HuH-7.5 (cell line): ENCODE measurements around the gene ITIH1.
A peak's percentile ranks its signal among the peaks of the same experiment; 100 is the strongest.

Experiments used
- DNase-seq: peaks from one replicate; pipeline ENCODE4 v3.0.0; 2011; ENCODE audit warnings: low spot score

The ITIH1 gene

DNA sequence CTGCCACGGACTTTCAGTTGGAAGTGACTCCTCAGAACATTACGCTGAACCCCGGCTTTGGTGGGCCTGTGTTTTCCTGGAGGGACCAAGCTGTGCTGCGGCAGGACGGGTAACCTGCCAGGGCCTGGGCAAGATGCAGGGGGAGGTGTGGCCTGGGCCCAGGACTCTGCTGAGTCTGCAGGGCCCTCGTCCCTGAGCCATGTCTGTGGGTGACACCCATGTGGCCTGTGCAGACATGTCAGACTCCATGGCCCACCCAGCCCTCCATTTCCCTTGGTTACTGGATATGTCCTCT is 12.3 kb downstream of the ITIH1 start:
- no peak for DNase-seq

DNA sequence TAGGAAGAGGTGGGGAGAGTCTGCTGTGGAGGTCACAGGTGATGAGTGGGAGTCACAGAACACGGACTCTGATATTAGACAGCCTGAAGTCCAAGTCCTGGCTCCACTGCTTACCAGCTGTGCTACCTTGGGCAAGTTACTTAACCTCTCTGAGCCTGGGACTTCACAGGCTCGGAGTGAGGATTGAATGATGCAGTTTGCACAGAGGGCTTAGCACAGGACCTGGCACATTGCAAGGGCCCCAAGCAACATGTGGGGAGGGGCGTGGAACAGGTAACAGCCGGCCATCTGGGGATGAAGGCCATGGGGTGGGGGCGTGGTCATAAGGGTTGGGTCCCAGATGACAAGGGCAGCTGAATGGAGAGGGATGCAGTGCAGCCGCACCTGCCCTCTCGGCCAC is 12.9 kb downstream of the ITIH1 start:
- no peak for DNase-seq

DNA sequence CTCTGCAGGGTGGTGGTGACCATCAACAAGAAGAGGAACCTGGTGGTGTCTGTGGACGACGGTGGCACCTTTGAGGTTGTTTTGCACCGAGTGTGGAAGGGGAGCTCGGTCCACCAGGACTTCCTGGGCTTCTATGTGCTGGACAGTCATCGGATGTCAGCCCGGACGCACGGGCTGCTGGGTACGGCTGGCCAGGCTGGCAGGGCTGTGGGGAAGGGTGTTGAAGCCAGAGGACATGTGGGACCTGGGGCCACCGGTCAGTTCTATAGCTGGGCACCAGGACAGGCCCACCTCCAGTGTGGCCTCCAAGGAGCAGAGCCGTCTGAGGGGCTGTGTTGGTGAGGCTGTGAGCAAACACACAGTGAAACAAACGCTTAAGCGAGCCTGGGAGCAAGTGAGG is 13.3 kb downstream of the ITIH1 start:
- no peak for DNase-seq

DNA sequence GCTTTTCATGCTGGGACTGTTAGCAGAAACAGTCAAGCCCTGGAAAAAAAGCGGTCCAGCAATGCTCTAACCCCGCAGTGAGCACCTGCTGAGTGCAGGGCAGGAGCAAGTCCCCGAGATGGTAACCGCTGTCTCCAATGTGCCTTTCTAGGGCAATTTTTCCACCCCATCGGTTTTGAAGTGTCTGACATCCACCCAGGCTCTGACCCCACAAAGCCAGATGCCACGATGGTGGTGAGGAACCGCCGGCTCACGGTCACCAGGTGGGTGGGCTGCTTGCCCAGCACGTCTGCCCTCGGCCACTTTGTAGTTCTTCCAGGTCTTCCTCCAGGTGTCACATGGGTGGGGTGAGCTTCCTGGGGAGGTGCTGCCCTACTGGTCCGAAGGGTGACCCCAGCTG is 14.0 kb downstream of the ITIH1 start:
- DNase-seq = no peak

DNA sequence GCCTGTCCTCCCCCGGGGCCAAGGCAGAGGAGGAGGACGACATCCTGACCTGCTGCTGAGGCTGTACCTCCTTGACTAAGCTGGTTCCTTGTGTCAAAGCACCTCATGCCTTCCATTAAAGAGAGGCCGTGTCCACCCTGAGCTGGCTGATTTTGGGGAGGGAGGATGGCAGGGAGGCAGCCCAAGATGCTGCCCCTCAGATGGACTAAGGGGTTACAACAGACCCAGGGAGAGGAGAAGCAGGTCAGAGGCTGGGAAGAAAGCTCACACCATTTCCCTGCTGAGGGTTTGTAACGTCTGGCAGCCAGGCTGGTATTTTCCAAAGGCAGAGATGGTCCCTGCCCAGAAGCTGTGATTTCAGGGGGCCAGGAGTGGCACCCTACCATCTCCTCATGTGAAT is 14.5 kb downstream of the ITIH1 start:
- no peak for DNase-seq

DNA sequence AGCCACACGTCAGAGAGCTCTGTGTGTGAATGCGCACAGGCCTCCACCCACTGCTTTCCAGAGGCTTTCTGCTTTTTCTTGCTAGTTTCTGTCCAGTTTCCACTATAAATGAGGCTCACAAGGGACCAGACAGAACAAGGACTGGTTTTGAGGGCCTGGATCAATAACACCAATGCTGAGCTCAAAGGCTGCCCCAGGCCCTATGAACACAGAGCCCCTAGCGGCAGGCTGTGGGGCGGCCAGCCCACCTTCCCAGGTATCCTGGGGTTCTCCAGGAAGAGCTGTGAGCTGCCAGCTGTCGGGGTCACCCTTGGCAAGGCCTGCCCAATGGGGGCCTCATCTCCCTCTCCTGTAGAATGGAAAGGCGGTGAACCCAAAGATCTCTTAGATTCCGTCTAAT is 15.0 kb downstream of the ITIH1 start:
- DNase-seq = no peak

DNA sequence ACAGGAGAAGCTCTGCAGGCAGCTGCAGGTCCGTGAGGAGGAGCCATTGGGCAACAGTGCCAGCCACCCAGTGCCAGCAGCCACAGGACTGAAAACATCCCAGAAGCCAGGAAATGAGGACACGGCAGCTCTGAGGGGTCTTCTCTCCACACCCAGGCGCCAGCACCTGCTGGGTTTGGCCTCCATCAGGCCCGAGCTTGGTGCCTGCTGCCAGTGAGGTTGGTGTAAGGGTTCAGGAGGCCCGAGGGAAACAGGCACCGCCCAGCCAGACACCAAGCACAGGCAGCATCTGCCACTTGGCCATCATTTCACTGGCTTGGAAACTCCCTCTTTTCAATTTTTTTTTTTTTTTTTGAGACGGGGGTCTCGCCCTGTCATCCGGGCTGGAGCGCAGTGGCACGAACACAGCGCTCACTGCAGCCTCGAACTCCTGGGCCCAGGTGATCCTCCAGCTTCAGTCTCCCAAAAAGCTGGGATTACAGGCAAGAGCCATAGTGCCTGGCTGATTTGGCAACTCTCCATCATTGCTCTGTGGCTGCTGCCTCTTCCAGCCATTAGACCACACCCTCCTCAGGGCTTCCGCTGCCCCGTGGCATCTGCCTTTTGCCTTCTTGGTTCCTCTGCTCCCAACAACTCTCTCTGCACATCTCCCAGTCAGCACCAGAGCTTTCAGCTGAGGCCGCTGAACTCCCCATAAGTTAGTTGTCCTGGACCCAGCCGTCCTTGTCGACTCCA is 15.7 kb downstream of the ITIH1 start:
- no peak for DNase-seq

DNA sequence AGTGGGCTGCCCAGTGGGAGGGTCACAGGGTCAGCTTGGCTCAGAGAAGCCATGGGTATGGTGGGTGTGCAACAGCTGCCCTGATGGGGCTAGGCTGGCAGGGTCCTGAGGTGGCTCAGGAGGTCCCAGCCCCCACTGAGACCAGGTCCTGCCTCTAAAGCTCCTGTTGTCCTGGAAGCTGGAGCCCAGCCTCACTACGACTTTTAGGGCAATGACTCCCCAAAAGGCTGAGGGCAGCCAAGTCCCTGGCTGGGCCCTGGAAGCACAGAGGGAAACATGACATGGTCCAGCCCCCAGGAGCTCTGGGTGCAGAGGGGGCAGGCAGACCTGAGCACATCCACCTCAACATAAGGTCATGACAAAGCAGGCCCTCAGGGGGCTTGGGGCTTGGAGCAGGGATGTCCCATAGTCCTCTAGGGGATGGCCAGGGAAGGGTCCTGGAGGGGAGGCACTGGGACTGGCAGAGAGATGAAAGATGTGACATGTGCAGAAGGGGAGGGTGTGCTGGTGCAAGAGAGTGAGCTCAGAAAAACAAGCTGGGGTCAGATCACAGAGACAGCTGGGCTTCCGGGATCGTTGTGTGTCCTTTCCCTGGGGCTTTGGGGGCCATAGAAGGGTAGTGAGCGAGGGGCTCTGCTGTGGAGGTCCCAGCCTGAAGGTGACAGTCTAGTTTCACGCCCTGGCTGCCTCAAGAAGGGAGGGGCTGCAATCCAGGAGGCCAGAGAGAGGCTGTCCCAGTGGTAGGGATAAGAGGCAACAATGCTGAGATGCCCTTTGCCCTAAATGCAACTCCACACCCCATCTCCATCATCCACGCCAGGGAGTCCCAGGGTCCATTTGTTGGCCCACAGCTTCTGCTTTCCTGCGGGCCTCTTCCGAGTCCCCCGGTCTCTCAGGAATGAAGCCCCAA is 16.6 kb downstream of the ITIH1 start:
- no peak for DNase-seq

DNA sequence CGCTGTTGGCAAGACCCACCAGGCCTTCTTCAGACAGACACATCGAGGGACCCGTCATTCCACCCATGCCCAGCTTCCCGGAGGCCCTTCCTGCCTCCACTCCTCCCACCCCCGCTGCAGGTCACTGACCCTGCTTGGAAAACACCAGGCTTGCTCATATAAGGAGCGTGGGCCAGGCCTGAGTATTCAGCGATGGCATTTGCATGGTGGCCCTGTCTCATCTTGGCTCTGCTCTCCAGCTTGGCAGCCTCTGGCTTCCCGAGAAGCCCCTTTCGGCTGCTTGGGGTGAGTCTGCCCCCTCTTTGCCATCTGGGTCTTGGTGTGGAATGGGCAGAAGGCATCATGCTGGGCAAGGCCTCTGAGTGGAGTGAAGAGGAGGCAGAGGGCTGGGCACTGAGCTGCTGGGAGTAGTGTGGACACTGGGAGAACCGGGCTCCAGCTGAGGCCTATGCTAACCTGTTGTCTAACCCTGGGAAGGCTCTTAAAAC is 17.3 kb downstream of the ITIH1 start, which contains the start of gene ITIH3:
Gene ITIH3 (plus strand): TSS at position 185 of the 488 bp plus-strand sequence. CDS start 8 bp downstream, at position 193.
- no peak for DNase-seq

DNA sequence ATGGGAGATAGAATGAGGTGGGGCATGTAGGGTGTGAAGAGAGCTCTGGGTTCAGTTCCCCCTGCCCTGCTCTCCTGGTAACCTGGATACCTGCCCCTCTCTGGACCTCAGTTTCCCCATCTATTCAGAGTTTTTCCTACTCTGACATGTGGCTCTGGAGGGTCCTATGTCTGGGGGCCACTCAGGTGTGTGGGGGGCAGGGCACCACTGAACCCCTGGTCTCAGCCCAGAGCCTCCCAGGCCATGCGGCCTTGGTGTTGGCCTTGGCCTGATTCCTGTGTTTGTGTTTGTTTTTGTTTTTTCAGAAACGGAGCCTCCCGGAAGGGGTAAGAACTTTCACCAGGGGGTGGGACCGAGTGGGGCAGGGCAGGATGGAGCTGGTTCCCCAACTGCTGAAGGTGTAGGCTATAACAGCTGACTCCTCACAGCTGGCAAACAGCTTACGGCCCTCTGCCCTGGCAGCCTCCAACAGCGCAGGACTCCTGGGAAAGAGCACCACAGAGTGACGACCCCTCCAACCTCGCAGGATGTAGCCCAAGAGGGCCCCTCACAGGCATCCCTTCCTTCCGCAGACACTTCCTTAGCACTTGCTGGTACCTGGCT is 18.0 kb downstream of the ITIH1 start:
- DNase-seq = no peak

DNA sequence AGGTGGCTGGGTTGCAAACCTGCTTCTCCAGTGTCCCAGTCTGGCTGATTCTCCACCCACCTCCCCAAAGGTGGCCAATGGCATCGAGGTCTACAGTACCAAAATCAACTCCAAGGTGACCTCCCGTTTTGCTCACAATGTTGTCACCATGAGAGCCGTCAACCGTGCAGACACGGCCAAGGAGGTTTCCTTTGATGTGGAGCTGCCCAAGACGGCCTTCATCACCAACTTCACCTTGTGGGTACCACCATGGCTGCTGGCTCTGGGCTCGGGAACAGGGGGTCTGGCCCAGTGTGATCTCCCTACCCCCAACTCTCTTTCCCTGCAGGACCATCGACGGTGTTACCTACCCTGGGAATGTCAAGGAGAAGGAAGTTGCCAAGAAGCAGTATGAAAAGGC is 19.0 kb downstream of the ITIH1 start:
- no peak for DNase-seq

DNA sequence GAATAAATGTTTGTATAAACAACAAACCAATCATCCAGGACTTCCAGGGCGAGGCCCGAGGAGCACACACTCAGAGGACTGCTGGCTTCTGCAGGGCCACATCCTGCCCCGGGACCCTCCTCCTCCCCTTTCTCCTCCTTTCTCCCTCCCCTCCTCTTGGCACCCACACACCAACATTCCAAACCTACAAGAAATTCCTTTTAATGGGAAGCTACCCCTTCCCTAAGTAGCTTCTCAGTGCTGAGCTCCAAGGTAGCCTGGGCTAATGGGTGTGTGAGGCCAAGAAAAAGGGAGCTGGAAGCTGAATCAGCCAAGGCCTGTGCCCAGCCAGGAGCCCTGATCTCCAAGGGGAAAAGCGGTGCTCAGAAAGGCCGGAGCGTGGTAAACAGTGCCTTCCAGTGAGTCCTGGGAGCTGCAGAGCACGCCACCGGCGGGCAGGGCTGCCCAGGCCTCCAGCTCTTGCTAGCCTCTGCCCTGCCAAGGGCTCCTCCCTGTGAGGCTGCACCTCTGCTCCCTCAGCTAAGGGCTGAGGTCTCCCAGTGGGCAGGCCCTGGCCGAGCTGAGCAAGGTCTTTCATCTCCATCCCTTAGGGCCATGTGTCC is 21.1 kb downstream of the ITIH1 start:
- no peak for DNase-seq

DNA sequence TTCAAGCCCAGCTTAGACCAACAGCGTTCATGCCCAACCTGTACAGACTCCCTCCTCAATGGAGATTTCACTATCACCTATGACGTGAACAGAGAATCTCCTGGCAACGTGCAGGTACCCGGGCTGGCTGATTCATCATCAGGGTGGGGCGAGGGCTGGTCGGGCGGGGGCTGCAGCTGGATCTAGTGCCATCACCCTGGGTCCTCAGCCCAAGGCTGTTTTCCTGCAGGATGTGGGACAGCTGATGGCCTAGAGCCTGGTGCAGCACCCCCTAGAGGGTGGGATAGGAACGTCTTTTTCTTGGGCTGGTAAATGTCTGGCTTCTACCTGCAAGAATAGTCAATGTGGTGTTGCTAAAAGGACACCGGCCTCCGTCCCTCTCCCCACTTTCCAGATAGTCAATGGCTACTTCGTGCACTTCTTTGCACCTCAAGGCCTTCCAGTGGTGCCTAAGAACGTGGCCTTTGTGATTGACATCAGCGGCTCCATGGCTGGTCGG is 21.6 kb downstream of the ITIH1 start:
- peak; percentile 55 for DNase-seq

DNA sequence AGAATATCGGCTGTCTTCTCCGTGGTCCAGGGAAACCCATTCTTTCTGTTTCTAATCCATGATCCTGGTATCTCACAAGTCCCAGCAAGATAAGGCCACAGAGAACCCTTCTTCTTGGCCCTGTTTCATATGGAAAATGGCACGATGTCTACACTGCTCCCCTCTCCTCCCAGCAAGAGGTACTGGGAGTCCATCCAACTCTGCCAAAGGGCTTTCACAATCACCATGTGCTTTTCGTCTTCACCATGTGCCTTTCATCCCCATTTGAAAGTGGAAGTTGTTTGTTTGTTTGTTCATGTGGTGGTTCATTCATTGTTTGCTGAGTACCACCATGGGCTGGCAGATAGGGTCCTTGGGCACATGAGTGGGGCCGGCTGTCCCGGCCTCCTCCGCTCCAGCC is 22.7 kb downstream of the ITIH1 start:
- no peak for DNase-seq

DNA sequence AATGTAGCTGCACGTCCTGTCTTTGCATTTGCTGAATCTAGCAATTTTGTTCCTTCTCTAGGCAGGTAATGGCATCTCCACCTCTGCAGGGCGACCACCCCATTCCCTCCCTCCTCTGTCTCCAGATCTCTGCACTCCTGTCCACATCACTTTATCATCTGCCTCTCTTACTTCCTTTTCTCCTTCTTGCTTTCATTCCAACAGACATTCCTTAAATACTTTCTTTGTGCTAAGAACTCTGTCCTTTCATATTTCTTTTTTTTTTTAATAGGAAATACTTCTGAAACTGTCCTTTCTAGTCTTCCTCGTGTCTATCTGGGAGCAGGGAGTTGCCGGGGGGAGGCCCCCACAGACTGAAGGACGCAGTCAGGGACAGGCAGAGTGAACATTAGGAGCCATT is 24.4 kb downstream of the ITIH1 start:
- DNase-seq = no peak

DNA sequence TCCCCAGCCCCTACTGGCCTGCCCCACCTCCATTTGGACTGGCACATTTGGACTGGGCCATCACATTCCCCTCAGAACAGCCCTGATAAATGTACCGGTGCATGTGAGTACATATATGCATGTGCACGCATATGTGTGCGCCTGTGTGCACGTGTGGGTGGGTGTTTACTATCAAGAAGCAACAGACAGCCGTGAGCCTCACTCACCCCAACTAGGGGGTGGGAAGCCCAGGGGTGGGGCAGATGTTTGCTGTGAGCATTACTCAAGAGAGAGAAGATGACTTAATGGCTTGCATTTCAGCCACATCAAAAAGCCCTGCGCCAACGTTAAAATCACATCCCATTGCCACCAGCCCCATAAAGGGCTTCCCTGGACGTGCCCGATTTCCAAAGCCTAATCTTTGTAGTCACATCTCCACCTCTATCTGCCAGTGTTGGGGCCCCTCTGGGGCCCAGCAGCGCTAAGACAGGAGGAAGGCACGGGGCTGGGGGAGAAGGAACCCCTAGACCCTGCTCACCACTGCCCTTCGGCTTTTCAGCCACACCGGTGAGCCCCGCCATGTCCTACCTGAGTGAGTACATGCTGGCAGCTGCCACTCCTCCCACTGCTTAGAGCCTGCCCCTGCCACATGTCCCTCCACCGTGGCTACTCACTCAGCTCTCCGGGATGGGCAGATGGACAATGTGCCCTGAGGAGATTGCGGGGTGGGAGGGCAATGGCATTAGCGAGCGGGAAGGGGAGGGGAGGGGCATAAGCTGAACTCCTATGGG is 28.1 kb downstream of the ITIH1 start:
- DNase-seq = no peak

DNA sequence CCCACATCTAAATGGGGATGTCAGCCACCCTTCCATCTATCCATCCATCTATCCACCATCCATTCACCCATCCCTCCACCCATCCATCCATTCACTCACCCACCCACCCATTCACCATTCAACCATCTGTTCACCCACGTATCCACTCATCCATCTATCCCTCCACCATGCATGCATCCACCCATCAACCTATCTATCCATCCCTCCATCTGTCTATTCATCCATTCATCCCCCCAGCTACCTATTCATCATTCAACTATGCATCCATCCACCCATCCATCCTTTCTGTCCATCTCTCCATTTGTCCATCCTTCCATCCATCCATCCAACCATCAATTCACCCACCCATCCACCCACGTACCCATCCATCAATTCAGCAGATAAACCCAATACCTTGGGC is 31.8 kb downstream of the ITIH1 start:
- no peak for DNase-seq

DNA sequence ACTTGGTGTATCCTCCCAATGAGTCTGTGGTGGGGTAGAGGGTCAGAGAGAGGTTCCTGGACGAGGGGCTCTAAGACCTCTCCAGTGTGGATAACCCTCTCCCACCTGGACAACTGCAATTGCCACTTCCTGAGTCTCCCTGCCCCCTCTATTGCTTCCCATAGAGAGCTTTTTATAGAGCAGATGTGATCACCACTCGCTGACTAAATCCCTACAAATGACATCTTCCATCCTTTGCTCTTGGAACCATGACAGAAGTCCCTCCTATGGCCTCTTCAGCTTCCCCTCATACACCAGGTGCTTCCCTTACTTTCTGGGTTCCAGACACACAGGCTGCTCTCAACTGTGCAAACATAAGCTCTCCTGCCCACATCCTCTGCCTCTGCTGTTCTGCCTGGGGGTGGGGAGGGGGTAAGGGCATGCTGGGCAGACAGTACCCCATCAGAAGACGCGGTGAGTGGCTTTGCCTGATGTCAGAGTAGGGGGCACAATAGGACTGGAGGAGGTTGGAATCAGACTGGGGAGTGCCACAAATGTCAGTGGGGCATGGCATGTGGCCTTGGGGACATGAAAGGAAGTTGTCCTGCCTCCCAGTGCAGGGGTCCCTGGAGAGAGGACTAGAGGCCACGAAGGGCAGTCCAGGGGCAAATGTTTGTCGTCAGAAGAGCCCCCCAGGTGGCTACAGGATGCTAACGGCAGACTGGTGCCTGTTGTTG is 32.4 kb downstream of the ITIH1 start:
- no peak for DNase-seq

DNA sequence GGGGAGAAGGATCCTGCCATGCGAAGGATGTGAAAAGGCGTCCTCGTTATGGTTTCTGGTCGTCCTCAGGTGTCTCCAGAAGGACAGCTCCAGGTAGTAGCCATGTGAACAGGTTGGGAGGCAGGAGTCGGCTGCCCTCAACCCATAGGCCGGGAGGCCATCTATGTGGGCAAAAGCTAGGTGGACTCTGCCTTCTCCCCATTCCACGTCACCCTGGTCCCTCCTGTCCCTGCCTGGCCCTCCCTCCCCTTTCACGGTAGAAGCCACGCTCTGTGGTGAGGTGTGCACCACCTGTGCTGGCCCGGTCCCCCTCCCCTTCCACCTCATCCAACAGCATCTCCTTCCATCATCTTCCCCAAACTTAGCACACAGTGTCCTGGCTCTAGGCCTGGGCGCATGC is 33.5 kb downstream of the ITIH1 start:
- no peak for DNase-seq

DNA sequence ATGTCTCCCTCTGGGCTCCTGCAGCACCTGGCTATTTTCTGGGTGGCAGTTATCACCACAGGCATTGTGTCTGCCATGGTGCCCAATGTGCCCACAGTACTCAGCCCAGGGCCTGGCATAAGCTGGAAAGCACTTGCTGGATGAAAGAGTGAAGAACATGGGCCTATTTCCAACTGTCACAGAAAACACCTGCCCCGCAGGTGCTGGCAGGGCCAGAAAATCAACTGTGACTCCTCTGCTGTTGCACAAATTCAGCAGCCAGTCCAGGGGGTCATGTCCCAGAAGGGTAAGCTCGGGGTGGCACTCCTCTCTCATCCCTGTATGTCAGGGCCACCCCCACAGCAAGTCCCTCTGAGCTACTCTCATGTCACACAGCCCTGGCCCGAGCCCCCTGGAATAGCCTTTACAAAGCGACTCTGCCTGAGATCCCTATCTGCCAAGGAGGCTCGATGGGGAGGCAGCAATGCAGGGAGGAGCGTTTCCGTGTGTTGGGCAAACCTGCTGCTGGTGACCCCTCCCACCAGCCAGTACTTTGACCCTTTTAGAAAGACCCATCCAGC is 34.1 kb downstream of the ITIH1 start:
- peak; percentile 36 for DNase-seq

DNA sequence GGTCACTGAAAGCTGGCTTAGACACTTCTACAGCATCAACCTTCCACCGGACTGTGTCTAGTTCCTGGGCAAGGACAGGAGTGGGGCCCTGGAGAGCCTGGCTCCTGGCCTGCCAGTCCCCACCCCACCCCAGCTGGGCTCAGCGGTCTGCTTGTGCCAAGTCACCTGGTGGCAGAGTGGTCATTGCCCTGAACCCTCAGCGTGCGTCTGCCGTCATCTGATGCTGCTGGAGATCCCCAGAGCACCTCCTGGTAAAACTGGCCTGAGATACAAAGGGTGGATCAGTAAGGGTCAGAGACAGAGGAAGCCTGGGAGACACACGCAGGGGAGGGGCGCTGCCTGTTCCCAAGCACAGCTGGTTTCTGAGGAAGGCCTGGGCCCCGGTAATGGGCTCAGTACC is 36.4 kb downstream of the ITIH1 start:
- DNase-seq = no peak
